Peyer's patch (tissue), 4 donors: ENCODE measurements around the gene B9D1.

Experiments
- POLR2A ChIP-seq, 2 donors: fragments of 450-650 bp; IDR thresholded peaks; one replicate each; pipeline ENCODE4 v1.5.1; 2017; ENCODE audit warnings: antibody characterized with exemption in 2 of 2, mild to moderate bottlenecking in 2 of 2, moderate library complexity in 2 of 2
- TF ChIP-seq, protein P1 (sequence below), 6 experiments: fragments of 450-650 bp in 4 of 6; fragments of 200-600 bp in 2 of 6; sonication (generic) in 1 of 6; IDR thresholded peaks; one replicate each; pipeline ENCODE4 v1.5.1; 2017 to 2019; ENCODE audit warnings: antibody characterized with exemption in 6 of 6, mild to moderate bottlenecking in 3 of 6, moderate library complexity in 1 of 6

DNA sequence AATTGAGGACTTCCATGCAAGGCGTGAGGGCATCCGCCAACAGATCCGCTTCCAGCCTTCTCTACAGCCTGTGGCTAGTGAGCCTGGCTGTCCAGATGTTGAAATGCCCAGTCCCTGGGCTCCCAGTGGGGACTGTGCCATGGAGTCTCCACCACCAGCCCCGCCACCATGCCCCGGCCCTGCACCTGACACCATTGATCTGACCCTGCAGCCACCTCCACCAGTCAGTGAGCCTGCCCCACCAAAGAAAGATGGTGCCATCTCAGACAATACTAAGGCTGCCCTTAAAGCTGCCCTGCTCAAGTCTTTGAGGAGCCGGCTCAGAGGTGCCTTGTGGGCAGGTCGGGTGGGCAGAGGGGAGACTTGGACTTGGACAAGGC lies 18.8 kb upstream of the B9D1 start:
- TF ChIP-seq POLR2A (IDR thresholded peaks at IDR 0.05), result no peak
- TF ChIP-seq, protein P1, sequence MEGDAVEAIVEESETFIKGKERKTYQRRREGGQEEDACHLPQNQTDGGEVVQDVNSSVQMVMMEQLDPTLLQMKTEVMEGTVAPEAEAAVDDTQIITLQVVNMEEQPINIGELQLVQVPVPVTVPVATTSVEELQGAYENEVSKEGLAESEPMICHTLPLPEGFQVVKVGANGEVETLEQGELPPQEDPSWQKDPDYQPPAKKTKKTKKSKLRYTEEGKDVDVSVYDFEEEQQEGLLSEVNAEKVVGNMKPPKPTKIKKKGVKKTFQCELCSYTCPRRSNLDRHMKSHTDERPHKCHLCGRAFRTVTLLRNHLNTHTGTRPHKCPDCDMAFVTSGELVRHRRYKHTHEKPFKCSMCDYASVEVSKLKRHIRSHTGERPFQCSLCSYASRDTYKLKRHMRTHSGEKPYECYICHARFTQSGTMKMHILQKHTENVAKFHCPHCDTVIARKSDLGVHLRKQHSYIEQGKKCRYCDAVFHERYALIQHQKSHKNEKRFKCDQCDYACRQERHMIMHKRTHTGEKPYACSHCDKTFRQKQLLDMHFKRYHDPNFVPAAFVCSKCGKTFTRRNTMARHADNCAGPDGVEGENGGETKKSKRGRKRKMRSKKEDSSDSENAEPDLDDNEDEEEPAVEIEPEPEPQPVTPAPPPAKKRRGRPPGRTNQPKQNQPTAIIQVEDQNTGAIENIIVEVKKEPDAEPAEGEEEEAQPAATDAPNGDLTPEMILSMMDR (IDR thresholded peaks at IDR 0.05), result no peak
